GM12872 (cell line): ENCODE measurements around the gene FBXO8.
A peak's percentile ranks its signal among the peaks of the same experiment; 100 is the strongest.

Experiments used
- CTCF ChIP-seq: IDR thresholded peaks from 3 replicates; pipeline ENCODE4 v1.5.1; 2011; ENCODE audit warnings: low read depth, mild to moderate bottlenecking, low read length, moderate library complexity; ENCODE audit not compliant: insufficient read depth

FBXO8 gene

GRCh38 chr4:174213731-174214100 lies 69.8 kb downstream of the FBXO8 start:
- TF ChIP-seq CTCF: no peak

GRCh38 chr4:174212061-174212460 lies 71.4 kb downstream of the FBXO8 start:
- TF ChIP-seq CTCF: no peak

GRCh38 chr4:174211622-174212044 lies 71.8 kb downstream of the FBXO8 start:
- TF ChIP-seq CTCF: no peak

- no peak for TF ChIP-seq CTCF
These were observed 72.4 kb downstream of the FBXO8 start for GRCh38 chr4:174210952-174211490.

GRCh38 chr4:174210354-174210753 lies 73.1 kb downstream of the FBXO8 start:
- TF ChIP-seq CTCF: 0 out of 3 replicates have a peak, but pooled peaks have one; percentile 15

- no peak for TF ChIP-seq CTCF
These were observed 74.1 kb downstream of the FBXO8 start for GRCh38 chr4:174209341-174209740.

- no peak for TF ChIP-seq CTCF
These were observed 76.1 kb downstream of the FBXO8 start for GRCh38 chr4:174207367-174207766.
